GM18870 (cell line): Measurements from ENCODE around the gene LIN9.
"Not testable (repeated sequence)": the region's sequence is repeated elsewhere in the genome, so short reads cannot be mapped to it uniquely, and the experiment has no call there.

Experiments
- ATAC-seq: cut with Tn5 transposase; IDR thresholded peaks from one replicate; pipeline ENCODE4 v1.9.1; 2021; ENCODE audit warnings: moderate library complexity; ENCODE audit not compliant: unreplicated experiment

The LIN9 gene

DNA sequence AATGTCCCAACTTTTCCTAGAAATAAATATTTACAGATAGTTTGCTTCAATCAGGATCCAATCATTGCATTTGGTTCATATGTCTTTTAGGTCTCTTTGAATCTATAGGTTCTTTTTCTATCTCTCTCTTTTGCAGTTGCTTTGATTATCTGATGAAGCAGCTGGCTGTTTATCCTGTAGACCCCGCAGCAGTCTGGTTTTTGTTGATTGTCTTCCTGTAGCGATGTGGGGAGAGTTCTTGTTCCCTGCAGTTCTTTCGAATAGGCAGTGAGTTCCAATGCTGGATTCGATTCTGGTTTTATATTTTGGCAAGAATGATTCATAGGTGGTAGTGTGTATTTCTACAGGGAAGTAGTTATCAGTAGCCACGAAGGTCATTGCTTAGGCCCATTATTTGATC lies 92.9 kb downstream of the LIN9 start:
- no peak for ATAC-seq

DNA sequence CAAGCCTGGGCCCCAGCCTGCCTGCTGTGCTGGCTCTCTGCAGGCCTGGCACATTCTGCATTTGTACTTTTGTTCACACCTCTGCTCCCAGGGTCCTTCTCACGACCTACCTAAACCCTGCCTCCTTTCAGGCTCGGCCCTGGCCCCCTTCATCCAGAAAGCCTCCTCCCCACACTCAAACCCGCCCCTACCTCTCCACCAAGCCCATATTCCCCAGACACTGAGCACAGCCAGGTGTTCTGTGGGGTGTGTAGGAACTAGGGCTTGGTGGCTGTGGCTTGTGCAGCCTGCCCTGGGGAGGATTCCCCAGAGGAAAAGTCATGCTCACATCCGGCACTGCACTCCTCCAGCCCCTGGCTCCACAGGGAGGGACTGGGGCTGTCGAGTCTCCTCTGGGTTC lies 93.7 kb downstream of the LIN9 start:
- no peak for ATAC-seq

DNA sequence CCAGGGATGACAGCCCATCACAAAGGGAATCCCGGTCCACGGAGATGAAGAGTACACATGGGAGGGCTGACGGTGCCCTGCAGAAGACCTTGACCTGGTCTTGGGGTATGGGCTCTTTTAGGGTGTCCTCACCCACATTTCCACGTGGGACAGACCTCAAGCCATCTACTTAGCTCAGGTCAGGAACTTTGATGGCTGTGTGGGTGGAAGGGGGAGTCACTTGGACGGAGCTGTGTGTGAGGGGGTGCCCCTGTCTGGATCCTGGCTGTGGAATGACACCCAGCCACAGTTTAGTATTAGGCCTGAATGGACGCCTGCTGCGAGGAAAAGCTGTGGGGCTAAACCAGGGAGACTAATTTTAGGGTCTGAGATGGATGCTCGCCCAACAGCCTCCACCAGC lies 96.4 kb downstream of the LIN9 start:
- ATAC-seq: no peak

DNA sequence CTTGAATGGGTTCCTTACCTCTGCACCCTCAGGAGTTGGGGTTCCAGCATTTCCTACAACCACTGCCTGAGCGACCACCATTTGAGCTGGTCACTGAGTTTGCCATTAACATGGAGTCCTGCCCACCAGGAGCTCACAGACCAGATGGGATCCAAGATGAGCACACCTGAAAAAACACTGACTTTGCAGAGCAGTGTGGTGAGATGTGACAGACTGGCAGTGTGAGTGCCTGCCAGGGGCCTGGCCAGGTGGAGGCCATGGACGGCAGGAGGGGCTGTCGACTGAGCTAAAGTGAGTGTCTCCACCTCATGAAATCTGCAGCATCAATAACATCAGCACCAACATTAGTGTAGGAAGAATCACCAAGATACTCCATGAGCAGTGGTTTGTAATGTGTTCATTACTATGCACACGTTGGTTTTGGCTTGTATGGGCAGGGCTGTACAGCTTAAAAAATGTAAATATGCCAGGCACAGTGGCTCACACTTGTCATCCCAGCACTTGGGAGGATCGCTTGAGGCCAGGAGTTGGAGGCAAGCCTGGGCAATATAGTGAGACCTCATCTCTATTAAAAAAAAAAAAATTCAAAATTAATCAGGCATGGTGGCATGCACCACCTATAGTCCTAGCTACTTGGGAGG lies 97.7 kb downstream of the LIN9 start:
- ATAC-seq: no peak

DNA sequence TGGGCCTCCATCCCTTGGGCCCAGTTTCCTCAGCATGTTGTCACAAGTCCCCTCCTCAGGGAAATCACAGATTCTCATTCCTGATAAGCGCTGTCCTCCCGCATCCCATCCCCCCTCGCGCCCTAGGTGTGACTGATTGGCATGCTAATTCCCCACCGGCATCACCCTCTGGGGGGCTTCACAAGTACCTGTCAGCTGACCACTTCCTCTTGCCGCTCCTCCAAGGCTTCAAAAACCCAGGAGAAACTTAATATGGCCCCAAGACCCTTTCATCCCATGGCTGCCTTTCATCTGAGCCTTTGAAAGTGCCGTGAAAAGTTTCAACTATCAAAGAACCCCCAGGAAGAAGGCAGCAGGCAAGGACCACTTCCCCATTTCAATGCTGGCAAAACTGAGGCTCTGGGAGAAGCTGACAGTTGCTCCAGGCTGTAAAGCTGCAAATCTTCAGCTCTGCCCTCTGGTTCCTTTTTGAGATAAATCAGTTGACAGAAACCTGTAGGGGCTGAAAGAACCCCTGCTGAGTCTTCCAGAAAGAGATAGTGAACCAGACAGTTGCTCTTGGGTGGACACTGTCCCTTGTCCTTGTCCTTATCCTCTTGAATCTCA lies 98.3 kb downstream of the LIN9 start:
- no peak for ATAC-seq

DNA sequence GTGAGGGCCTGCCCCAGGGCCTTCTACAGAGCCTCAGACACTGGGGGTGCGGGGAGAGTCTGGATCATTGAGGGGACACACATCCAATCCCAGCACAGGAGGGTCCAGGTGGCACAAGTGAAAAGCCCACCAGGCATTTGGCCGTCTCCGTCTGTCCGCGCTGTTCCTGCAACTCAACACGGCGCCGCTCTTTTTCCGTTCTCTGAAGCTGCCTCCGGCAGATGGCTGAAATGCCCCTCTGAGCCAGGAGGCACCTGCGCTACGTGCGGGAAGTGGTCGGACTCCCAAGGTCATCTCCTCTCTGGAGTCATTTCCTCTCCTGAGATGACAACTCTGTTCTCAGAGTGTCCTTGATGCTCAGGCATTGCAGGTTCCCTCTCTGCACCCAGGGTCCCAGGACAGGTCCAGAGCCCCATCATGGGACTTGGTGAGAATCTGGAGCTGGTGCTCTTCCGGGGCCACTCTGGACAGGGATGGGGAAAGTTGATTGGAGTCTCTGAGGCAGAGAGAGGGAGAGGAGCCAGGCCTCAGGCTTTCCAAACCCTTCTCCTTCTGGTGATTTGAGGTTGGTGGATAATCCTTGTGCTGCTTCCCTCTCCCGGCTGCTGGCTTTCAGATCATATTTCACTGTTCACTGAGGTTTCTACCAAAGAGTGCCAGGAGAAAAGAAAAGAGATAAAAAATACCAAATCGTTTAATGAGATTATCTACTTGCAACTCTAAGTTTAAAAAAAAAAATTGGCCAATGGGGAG lies 99.5 kb downstream of the LIN9 start:
- no peak for ATAC-seq

DNA sequence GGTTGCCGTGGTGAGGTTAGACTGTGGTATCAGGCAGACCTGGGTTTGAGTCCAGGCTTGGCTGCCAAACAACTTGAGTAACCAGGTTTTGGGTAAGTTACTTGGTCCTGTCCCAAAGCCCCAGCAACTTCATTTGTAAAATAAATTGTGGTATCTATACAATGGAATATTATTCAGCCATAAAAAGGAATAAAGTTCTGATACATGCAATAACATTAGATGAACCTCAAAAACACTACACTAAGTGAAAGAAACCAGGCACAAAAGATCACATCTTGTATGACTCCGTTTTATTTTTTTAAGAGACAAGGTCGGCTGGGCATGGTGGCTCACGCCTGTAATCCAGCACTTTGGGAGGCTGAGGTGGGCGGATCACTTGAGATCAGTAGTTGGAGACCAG lies 101.9 kb downstream of the LIN9 start:
- ATAC-seq: no peak

DNA sequence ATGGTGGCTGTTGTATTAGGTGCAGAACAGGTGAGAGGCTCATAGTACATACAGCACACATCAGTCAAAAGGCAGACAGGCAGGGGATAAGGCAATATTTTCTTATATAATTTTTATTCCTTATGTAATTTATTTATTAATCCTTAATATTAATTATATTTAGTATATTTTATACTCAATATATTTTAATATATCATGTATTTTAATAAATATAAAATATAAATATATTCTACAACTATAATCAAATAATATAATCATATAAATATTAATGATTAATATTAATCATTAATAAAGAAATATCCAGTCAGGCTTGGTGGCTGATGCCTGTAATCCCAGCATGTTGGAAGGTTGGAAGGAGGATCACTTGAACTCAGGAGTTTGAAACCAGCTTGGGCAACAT lies 104.8 kb downstream of the LIN9 start:
- no peak for ATAC-seq

DNA sequence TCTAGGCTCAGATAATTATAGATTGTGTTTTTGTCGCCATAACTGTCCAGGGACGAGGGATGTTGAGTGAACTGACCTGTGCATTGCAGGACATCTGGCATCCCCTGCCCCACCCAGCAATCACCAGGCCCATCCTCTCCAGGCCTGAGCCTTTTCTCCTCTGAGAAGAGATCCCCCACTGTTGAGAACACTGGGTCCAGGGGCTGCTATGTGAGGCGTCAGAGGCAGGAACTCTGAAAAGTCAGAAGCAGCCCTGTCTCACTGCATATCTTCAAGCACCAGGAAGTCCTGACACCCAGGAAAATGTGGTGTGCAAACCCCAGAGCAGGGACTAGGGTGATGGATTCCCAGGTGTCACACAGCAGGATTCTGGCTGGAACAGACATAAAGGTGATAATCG lies 105.3 kb downstream of the LIN9 start:
- ATAC-seq: no peak

DNA sequence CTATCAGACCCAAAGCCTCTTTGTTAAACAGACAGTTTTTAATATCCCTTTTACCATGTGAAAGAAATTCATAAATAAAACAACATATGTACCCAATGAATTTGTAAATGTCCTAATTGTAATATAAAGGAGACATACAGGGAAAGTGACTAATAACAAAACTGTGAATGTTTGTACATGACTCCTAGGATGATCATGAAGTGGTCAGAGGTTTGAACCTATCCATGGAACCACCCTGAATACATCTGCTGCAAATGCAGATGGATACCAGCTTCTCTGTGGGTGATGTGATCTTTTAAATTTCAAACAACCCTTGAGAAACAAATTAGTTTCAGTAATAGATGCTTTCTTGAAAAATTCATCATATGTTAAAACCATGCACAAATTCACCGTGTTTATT lies 105.7 kb downstream of the LIN9 start:
- no peak for ATAC-seq

DNA sequence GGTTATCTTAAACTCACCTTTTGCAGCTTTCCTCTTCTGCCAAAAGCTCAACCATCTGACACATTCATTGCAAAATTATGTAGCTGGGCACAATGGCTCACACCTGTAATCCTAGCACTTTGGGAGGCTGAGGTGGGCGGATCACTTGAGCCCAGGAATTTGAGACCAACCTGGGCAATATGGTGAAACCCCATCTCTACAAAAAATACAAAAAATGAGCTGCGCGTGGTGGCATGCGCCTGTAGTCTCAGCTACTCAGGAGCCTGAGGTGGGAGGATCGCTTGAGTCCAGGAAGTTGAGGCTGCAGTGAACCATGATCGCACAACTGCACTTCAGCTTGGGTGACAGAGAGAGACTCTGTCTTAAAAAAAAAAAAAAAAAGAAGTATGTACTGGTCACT lies 106.3 kb downstream of the LIN9 start:
- ATAC-seq: not testable (repeated sequence)

DNA sequence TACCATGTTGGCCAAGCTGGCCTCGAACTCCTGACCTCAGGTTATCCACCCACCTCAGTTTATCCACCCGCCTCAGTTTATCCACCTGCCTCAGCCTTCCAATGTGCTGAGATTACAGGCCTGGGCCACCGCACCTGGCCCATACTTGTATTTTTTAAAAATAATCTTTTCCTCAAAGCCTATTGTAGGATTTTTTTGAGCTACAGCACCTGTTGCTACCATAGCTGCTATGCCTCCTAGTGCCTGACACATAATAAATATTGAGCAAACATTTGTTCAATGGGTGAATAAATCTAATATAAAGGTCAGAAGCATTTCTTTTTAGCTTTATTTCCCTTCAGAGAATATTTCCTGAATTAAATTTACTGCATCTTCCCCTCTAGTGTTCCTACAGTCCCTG lies 106.7 kb downstream of the LIN9 start:
- no peak for ATAC-seq

DNA sequence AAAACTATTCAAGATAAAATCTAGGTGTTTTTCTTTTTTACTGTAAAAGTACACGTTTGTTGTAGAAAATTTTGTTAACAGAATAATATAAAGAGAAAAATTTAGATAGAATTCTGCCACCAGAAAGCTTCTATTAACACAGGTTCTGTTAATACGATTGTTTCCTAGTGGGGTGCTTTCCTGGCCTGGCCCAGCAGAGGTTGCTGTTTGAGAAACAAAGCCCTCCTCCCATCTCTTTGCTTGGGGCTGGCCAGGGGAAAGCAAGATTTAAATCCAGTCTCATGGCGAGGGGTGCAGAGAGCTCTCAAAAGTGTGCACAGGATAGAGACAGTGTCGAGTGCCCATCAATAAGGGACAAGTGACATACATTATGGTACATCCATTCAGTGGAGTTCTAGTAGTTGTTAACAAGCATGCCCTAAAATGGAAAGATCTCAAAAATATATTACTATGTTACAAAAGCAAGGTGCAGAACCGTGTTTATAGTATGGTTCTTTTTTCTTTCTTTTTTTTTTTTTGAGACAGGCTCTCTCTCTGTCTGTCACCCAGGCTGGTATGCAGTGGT lies 107.9 kb downstream of the LIN9 start:
- no peak for ATAC-seq

DNA sequence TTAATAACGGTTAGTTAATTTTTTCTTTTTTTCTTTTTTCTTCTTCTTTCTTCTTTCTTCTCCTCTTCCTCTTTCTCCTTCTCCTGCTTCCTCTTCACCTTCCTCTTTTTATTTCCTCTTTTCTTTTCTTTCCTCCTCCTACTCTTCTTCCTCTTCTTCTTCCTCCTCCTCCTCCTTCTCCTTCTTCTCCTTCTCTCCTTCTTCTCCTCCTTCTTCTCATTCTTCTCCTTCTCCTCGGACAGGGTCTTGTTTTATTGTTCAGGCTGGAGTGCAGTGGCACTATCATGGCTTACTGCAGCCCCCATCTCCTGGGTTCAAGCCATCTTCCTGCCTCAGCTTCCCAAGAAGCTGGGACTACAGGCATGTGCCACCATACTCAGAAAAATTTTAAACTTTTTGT lies 109.0 kb downstream of the LIN9 start:
- no peak for ATAC-seq

DNA sequence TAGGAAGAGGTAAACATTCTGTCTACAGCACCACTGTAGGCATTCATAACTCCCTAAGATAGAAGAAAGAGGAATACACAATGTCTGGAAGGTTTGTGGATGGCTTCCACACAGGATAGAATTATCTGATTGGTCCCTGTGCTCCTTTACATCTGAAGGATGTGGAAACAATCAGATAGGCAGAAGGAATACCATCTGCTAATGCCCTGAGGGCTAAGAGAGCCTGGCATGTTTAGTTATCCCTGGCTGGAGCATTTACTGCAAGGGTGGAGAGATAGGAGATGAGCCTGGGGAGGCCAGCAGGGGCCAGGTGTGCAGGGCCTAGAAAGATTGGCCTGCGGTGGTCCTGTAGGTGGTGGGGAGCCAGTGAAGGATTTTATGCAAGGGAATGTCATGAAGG lies 113.8 kb downstream of the LIN9 start:
- ATAC-seq: no peak

DNA sequence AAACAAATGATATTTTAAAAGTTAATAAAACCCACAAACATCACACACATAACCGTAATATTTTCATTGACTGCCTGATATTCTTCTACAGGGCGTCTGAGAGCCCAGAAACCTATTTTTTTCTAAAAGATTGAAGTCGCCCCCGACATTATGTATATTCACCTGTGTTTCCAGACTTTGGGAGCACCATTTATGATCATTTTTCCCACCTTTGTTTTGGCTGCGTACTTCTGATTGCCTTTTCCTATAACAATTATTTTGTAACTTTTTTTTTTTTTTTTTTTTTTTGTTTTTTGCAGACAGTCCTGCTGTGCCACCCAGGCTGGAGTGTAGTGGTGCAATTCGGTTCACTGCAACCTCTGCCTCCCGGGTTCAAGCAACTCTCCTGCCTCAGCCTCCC lies 121.6 kb downstream of the LIN9 start:
- no peak for ATAC-seq

DNA sequence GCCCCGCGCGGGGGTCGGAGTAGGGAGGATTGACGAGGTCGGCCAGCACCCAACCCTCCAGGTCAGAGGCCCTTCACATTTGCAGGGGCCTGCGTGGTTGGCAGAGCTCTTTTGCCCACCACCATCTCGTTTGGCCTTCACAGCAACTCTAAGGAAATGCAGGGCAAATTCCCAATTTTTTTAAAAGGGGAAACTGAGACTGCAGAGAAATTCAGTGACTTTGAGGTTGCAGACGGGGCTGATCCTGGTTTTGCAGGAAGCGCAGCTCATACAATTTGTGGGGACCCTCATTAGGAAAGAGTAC lies 122.0 kb downstream of the LIN9 start:
- ATAC-seq: no peak

DNA sequence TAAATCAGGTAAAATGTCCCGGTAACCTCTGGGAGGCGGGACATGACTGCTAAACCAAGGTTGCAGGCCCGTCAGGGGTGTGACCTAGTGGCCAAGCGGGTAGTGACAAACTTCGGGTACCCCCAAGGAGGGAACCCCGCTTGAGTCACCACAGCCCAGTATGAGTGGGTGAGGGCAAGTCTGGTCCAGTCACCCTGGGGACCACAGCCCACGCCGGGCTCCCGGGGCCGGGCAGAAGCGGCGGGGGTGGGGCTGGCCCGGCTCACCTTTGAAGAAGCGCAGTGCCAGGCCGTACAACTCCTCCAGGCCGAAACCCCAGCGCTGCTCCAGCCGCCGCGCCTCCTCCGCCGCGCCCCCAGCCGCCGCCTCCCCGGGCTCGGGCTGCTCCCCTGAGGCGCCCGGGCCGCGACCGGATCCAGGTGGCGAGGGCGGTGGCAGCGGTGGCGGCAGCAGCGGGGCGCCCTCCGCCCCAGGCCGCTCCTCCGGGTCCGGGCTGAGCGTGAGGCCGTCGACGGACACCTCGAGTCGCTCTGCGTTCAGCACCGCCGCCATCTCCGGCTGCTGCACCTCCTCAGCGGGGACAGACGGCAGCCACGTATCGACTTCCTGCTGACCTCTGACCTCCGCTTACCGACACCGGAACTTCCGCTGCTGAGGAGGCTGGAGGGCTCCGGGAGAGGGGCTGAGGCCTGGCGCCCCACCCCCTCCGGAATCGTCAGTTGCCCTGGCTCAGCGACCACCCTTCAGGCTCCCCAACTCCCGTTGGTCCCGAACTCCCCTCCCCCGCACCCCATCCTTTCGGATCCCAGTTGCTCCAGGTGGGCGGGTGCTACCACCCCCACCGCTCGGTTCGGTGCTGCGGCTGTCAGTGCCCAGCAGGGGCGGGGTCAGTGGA lies 122.6 kb downstream of the LIN9 start, which contains the start of gene ACBD3:
ACBD3 (minus strand) TSS at position 618 of the 895 bp plus-strand sequence; CDS start at position 552, 66 bp downstream.
- peak; percentile 84 for ATAC-seq

DNA sequence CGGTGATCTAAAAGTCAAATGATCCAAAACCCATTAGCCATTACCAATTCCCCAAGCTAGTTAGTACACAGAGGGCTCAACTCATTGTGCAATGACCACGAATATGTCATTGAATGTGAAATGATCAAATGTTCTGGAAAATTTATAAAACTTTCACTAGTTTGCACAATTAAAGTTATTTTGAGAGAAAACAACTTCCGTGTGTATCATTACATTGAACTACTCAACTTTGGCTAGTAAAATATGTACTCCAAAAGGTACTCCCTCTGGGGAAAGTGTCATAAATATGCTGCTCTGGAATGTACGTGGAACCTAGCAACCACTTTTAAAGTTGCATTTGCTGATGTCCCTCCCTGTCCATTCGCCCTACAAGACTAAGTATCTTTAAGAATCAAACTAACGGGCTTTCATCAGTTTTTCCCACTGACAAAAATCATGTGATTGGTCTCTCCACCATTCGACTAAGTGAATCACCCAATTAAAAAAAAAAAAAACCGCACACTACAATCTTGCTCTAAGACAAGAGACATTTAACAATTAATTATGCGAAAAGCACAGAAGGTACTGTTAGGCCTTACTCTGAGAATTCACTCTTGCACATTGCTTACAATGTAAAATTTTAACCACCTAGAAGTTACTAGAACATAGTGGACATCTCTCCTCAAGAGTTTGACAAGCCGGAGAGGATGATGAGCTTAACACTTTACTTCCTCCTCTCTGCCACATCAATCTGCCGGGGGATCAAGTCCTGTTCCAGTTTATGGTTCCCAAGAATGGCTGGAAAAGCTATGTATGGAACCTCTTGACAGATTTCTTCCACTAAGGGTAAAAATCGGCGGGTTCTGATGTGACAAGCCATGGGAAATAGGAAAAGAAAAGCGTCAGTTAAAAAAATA lies 123.6 kb downstream of the LIN9 start:
- no peak for ATAC-seq
